ENCODE data around the gene KIF5C. TPM values are rescaled to one million over a fixed set of nuclear protein-coding genes. Genes with fewer than 3 reads are reported as not detected.

Gene KIF5C
- total RNA-seq, 4 donors from 2014 or later, result 0.51 to 2.8 (median 2.0) TPM

GRCh38 chr2:148932536-148932935, 57.5 kb downstream of the KIF5C start:
- Histone ChIP-seq H3K9me3 (no peaks in the 10 kb centered on the region), H3K27me3 (no peaks in the 10 kb centered on the region), H3K27ac (no peak overlapping the region), H3K36me3 (no peaks in the 10 kb centered on the region), H3K4me1 (no peaks in the 10 kb centered on the region), H3K4me3 (no peak overlapping the region)
- intact Hi-C loops (cut with DNase I; ENCODE audit: low total_unique reads), result no loop called here
- in situ Hi-C loops (cut with MboI; ENCODE audit: low sequenced_read_pairs in 4 of 4), result no loop called here
- no peak for DNase-seq
- TF ChIP-seq CTCF (IDR thresholded peaks at IDR 0.05 in 4 of 5, conservative IDR thresholded peaks at IDR 0.05 in 1 of 5), result no peak
- TF ChIP-seq POLR2A (IDR thresholded peaks at IDR 0.05), result no peak
- ATAC-seq, result no peak

GRCh38 chr2:148933456-148933855, 58.4 kb downstream of the KIF5C start:
- TF ChIP-seq POLR2A (IDR thresholded peaks at IDR 0.05) (no peak), CTCF (IDR thresholded peaks at IDR 0.05 in 4 of 5, conservative IDR thresholded peaks at IDR 0.05 in 1 of 5) (no peak)

GRCh38 chr2:148935791-148936190, 60.8 kb downstream of the KIF5C start:
- TF ChIP-seq POLR2A (IDR thresholded peaks at IDR 0.05) (no peak), CTCF (IDR thresholded peaks at IDR 0.05 in 4 of 5, conservative IDR thresholded peaks at IDR 0.05 in 1 of 5) (no peak)
- Histone ChIP-seq H3K4me1 (no peaks in the 10 kb centered on the region), H3K27me3 (no peaks in the 10 kb centered on the region), H3K4me3 (no peak overlapping the region), H3K27ac (no peak overlapping the region), H3K9me3 (no peaks in the 10 kb centered on the region), H3K36me3 (no peaks in the 10 kb centered on the region)
- in situ Hi-C loops (cut with MboI; ENCODE audit: low sequenced_read_pairs in 4 of 4) (no loop called here), intact Hi-C loops (cut with DNase I; ENCODE audit: low total_unique reads) (no loop called here)
- ATAC-seq (no peak), DNase-seq (no peak)

More at GRCh38 chr2:148933456-148933855, 58.4 kb downstream of the KIF5C start:
- Histone ChIP-seq H3K9me3 (no peaks in the 10 kb centered on the region), H3K27me3 (no peaks in the 10 kb centered on the region), H3K4me1 (no peaks in the 10 kb centered on the region), H3K36me3 (no peaks in the 10 kb centered on the region), H3K4me3 (no peak overlapping the region), H3K27ac (no peak overlapping the region)
- in situ Hi-C loops (cut with MboI; ENCODE audit: low sequenced_read_pairs in 4 of 4), result no loop called here
- ATAC-seq, result no peak
- no peak for DNase-seq
- intact Hi-C loops (cut with DNase I; ENCODE audit: low total_unique reads), result no loop called here

- H3K27ac ChIP-seq, result no peak overlapping the region
- intact Hi-C loops (cut with DNase I; ENCODE audit: low total_unique reads) (no loop called here), in situ Hi-C loops (cut with MboI; ENCODE audit: low sequenced_read_pairs in 4 of 4) (no loop called here)
- H3K9me3 ChIP-seq, result no peaks in the 10 kb centered on the region
- TF ChIP-seq POLR2A (IDR thresholded peaks at IDR 0.05), result no peak
- TF ChIP-seq CTCF (IDR thresholded peaks at IDR 0.05 in 4 of 5, conservative IDR thresholded peaks at IDR 0.05 in 1 of 5), result no peak
- DNase-seq, result no peak
- H3K4me1 ChIP-seq, result no peaks in the 10 kb centered on the region
- H3K4me3 ChIP-seq, result no peak overlapping the region
- no peaks in the 10 kb centered on the region for H3K36me3 ChIP-seq
- no peaks in the 10 kb centered on the region for H3K27me3 ChIP-seq
- ATAC-seq, result no peak
Measured at GRCh38 chr2:148936857-148937450, 61.9 kb downstream of the KIF5C start.

- intact Hi-C loops (cut with DNase I; ENCODE audit: low total_unique reads) (no loop called here), in situ Hi-C loops (cut with MboI; ENCODE audit: low sequenced_read_pairs in 4 of 4) (no loop called here)
- ATAC-seq, result no peak
- Histone ChIP-seq H3K4me3 (no peak overlapping the region), H3K27me3 (no peaks in the 10 kb centered on the region), H3K4me1 (no peaks in the 10 kb centered on the region), H3K9me3 (no peaks in the 10 kb centered on the region), H3K36me3 (no peaks in the 10 kb centered on the region), H3K27ac (no peak overlapping the region)
- no peak for DNase-seq
- TF ChIP-seq POLR2A (IDR thresholded peaks at IDR 0.05), result no peak
- TF ChIP-seq CTCF (IDR thresholded peaks at IDR 0.05 in 4 of 5, conservative IDR thresholded peaks at IDR 0.05 in 1 of 5), result no peak
Measured at GRCh38 chr2:148939271-148939670, 64.2 kb downstream of the KIF5C start.

Data from gastrocnemius medialis (tissue), 4 donors.